Choroid plexus epithelial cell (primary cell): ENCODE results near the gene SPATC1L.
"Not testable (repeated sequence)": the region's sequence is repeated elsewhere in the genome, so short reads cannot be mapped to it uniquely, and the experiment has no call there.

Experiments
- DNase-seq: peaks from one replicate; pipeline ENCODE4 v3.0.0-alpha.2; 2010; ENCODE audit warnings: low read depth
- H3K4me3 ChIP-seq: 2 replicates; pipeline ENCODE4 v1.5.1; 2011; ENCODE audit warnings: low read depth, mild to moderate bottlenecking, control low read depth, low read length, moderate library complexity
- CTCF ChIP-seq: conservative IDR thresholded peaks from 2 replicates; pipeline ENCODE4 v1.5.1; 2011; ENCODE audit warnings: low read depth, mild to moderate bottlenecking, control low read depth, inconsistent platforms, low read length, moderate library complexity

SPATC1L gene

GRCh38 chr21:46189213-46189958 is 5.1 kb upstream of the SPATC1L start:
- H3K4me3 ChIP-seq = no peak overlapping the region
- no peak for TF ChIP-seq CTCF

GRCh38 chr21:46188226-46189212 is 4.3 kb upstream of the SPATC1L start:
- TF ChIP-seq CTCF = no peak
- H3K4me3 ChIP-seq = no peak overlapping the region
- DNase-seq = peak; percentile 62

More at GRCh38 chr21:46189213-46189958, 5.1 kb upstream of the SPATC1L start:
- peak; percentile 83 for DNase-seq

GRCh38 chr21:46187814-46188213 is 3.6 kb upstream of the SPATC1L start:
- TF ChIP-seq CTCF = no peak
- no peak overlapping the region for H3K4me3 ChIP-seq
- no peak for DNase-seq

- no peak overlapping the region for H3K4me3 ChIP-seq
- TF ChIP-seq CTCF = no peak
- DNase-seq = no peak
These were observed 3.0 kb upstream of the SPATC1L start for GRCh38 chr21:46187261-46187660.

GRCh38 chr21:46185716-46186115 is 1.5 kb upstream of the SPATC1L start:
- H3K4me3 ChIP-seq = no peak overlapping the region
- no peak for DNase-seq
- TF ChIP-seq CTCF = no peak

GRCh38 chr21:46184625-46185555 is 631 bp upstream of the SPATC1L start:
- H3K4me3 ChIP-seq = peak overlapping the region; percentile 73
- TF ChIP-seq CTCF = no peak
- peak; percentile 94 for DNase-seq

GRCh38 chr21:46183337-46183909 is 836 bp downstream of the SPATC1L start:
- not testable (repeated sequence) for DNase-seq
- H3K4me3 ChIP-seq = peak overlapping the region; percentile 70
